Measurements from ENCODE around the gene EBLN1. TPM values are rescaled to one million over a fixed set of nuclear protein-coding genes. Genes with fewer than 3 reads are reported as not detected.

EBLN1 gene
- total RNA-seq (2022; extraction: Qiagen RNA extraction): 0.14 to 0.23 TPM (median 0.16 TPM) in 4 of 5 replicates, not detected in the other

DNA sequence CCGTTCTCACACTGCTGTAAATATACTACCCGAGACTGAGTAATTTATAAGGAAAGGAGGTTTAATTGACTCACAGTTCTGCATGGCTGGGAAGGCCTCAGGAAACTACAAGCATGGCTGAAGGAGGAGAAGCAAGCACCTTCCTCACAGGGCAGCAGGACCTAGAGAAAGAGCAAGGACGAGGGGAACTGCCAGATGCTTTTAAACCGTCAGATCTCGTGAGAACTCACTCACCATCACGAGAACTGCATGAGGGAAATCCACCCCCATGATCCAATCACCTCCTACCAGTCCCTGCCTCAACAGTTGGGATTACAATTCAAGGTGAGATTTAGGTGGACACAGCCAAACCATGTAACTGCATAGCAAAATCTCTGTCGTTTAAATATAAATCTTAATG is at the start of gene EBLN1:
EBLN1 (minus strand) TSS at position 174 of the 400 bp plus-strand sequence. CDS start 8,032 bp downstream, outside the sequence.

Other genes with a start within 250 kb of the EBLN1 start
- 25.9 to 30.5 TPM (median 29.3 TPM) in 5 replicates for gene DNAJC1, start 214.3 kb downstream of the EBLN1 start, total RNA-seq (2022; extraction: Qiagen RNA extraction)
- gene COMMD3, start 98.4 kb upstream of the EBLN1 start, total RNA-seq (2022; extraction: Qiagen RNA extraction): 45.5 to 56.0 TPM (median 52.9 TPM) in 5 replicates
- gene BMI1, start 103.1 kb upstream of the EBLN1 start, total RNA-seq (2022; extraction: Qiagen RNA extraction): 31.0 to 38.5 TPM (median 37.0 TPM) in 5 replicates
- gene SPAG6, start 127.5 kb upstream of the EBLN1 start, total RNA-seq (2022; extraction: Qiagen RNA extraction): not detected in 5 replicates

All from A549 treated with Mapracorat at 1 μM for 4 hours (cell line).